Measurements from ENCODE around the gene TAS2R60.
"Not testable (repeated sequence)": the region's sequence is repeated elsewhere in the genome, so short reads cannot be mapped to it uniquely, and the experiment has no call there.

Gene TAS2R60

GRCh38 chr7:143411976-143412708 lies 31.1 kb upstream of the TAS2R60 start:
- DNase-seq (ENCODE audit: low read depth): no peak

- DNase-seq (ENCODE audit: low read depth): no peak
Measured at GRCh38 chr7:143413123-143413522, 30.1 kb upstream of the TAS2R60 start.

- DNase-seq (ENCODE audit: low read depth): not testable (repeated sequence)
Measured at GRCh38 chr7:143415209-143415608, 28.0 kb upstream of the TAS2R60 start.

- DNase-seq (ENCODE audit: low read depth): no peak
Measured at GRCh38 chr7:143415742-143416397, 27.4 kb upstream of the TAS2R60 start.

GRCh38 chr7:143416565-143417149 lies 26.6 kb upstream of the TAS2R60 start:
- DNase-seq (ENCODE audit: low read depth): peak; percentile 31

GRCh38 chr7:143417734-143418383 lies 25.4 kb upstream of the TAS2R60 start:
- DNase-seq (ENCODE audit: low read depth): no peak

- DNase-seq (ENCODE audit: low read depth): no peak
Measured at GRCh38 chr7:143418681-143419458, 24.4 kb upstream of the TAS2R60 start.

GRCh38 chr7:143419880-143420279 lies 23.4 kb upstream of the TAS2R60 start:
- DNase-seq (ENCODE audit: low read depth): no peak

GRCh38 chr7:143420624-143421023 lies 22.6 kb upstream of the TAS2R60 start:
- DNase-seq (ENCODE audit: low read depth): not testable (repeated sequence)

- no peak for DNase-seq (ENCODE audit: low read depth)
Measured at GRCh38 chr7:143422033-143422432, 21.2 kb upstream of the TAS2R60 start.

- DNase-seq (ENCODE audit: low read depth): not testable (repeated sequence)
Measured at GRCh38 chr7:143424476-143424875, 18.8 kb upstream of the TAS2R60 start.

- DNase-seq (ENCODE audit: low read depth): no peak
Measured at GRCh38 chr7:143426479-143427142, 16.6 kb upstream of the TAS2R60 start.

GRCh38 chr7:143429770-143430698 lies 13.2 kb upstream of the TAS2R60 start:
- DNase-seq (ENCODE audit: low read depth): peak; percentile 25

GRCh38 chr7:143431109-143431508 lies 12.1 kb upstream of the TAS2R60 start:
- DNase-seq (ENCODE audit: low read depth): no peak

GRCh38 chr7:143433759-143434158 lies 9.5 kb upstream of the TAS2R60 start:
- DNase-seq (ENCODE audit: low read depth): no peak

GRCh38 chr7:143434660-143435059 lies 8.6 kb upstream of the TAS2R60 start:
- no peak for DNase-seq (ENCODE audit: low read depth)

GRCh38 chr7:143435266-143435665 lies 8.0 kb upstream of the TAS2R60 start:
- DNase-seq (ENCODE audit: low read depth): no peak

- no peak for DNase-seq (ENCODE audit: low read depth)
Measured at GRCh38 chr7:143436325-143436946, 6.8 kb upstream of the TAS2R60 start.

- DNase-seq (ENCODE audit: low read depth): no peak
Measured at GRCh38 chr7:143437578-143437977, 5.7 kb upstream of the TAS2R60 start.

- DNase-seq (ENCODE audit: low read depth): no peak
Measured at GRCh38 chr7:143439866-143440265, 3.4 kb upstream of the TAS2R60 start.
